NK-92 (cell line): ENCODE data around the gene ATP1B3.
"Not testable (repeated sequence)": the region's sequence is repeated elsewhere in the genome, so short reads cannot be mapped to it uniquely, and the experiment has no call there.

ENCODE experiments used
- DNase-seq: peaks from one replicate; lab custom pipeline; 2025; ENCODE audit not compliant: unreplicated experiment; lab: John Stamatoyannopoulos, UW

Gene ATP1B3

DNA sequence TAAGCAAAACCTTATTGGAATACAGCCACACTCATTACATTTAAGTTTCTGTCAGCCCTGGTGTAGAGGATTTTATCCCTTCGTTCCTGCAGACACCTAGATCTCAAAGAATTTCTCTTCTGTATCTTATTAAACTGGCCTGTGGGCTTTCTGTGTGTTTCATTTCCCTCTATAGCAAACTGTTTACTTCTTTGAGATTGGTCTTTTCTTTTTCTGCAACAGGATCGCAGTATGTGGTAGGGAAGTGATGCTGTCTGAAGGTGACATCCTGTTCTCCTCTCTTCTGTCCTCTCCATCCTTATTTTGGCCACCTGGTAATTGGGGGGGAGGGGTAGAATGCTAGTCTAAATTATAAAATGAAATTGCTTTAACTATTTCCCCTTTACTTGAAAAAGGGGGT is 25.5 kb downstream of the ATP1B3 start:
- DNase-seq, result no peak

DNA sequence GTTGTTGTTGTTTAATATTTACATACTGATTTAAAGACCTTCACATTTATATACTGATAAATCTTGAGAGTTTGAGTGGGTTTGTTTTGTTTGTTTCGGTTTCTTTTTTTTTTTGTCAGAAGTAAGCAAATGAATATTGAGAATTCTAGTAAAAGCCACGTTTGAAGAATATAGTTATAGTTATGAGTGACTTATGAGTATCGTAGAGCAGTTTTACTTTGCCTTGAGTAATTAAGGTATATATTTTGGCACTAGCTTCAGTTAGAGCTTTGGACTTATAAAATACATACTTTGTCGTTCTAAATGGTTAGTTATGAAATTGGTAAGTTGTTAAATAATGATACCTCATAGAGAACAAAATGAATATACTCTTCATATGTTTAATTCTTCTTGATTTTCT is 27.8 kb downstream of the ATP1B3 start:
- DNase-seq, result no peak

- DNase-seq, result no peak
Observed at GRCh38 chr3:141905129-141905528, 28.7 kb downstream of the ATP1B3 start.

GRCh38 chr3:141909408-141909807 is 33.0 kb downstream of the ATP1B3 start:
- no peak for DNase-seq

DNA sequence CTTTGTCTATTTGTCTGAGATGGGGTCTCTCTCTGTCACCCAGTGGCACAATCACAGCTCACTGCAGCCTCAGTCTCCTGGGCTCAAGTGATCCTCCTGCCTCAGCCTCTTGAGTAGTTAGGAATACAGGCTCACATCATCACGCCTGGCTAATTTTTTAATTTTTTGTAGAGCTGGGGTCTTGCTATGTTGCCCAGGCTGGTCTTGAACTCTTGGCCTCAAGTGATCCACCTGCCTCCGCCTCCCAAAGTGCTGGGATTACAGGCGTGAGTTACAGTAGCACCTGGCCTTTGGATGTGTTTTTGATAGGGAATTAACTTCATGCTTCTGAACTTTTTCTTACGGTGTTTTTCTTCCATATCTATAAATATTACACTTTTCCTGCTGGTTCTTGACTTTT is 33.5 kb downstream of the ATP1B3 start:
- DNase-seq, result not testable (repeated sequence)

DNA sequence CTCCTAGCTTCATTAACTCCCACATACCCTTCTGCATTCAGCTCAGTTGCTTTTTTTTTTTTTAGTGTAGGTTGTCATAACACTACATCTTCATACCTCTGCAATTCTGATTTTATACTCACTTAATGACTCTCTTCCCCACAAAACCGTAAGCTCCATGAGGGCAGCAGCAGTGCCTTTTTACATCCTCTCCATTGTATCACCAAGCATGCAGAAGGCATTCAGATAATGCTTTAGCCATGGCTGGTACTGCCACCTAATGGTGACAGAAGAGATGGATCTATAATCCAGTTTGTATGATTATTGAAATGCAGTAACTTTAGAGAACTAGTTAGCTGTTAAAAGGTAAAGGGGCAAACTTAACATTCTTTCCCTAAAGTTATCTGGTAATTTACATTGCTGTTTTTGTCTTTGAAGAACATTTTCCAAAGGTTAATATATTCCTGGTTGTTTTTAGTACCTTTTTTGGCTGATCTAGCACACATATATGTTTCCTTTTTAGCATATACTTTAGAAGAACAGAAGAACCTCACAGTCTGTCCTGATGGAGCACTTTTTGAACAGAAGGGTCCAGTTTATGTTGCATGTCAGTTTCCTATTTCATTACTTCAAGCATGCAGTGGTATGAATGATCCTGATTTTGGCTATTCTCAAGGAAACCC is 36.8 kb downstream of the ATP1B3 start:
- DNase-seq, result no peak

DNA sequence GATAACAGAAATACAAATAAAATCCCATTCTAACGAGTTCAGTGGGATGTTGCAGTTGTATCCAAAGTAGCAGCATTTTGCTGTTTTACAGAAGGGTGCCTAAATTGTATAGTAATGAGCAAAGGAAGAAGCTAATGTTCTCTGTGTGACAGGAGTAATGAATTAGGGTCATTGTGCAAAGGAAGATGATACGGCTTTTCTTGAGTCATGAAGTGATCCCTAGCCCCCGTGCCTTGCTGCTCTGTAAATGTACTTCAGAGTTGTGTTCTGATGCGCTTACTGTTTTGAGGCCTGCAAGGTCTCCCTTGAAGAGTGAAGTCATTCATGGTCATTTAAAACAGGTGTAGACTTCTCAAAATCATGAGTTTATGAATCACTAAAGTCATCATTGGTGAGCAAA is 37.9 kb downstream of the ATP1B3 start:
- DNase-seq, result no peak

DNA sequence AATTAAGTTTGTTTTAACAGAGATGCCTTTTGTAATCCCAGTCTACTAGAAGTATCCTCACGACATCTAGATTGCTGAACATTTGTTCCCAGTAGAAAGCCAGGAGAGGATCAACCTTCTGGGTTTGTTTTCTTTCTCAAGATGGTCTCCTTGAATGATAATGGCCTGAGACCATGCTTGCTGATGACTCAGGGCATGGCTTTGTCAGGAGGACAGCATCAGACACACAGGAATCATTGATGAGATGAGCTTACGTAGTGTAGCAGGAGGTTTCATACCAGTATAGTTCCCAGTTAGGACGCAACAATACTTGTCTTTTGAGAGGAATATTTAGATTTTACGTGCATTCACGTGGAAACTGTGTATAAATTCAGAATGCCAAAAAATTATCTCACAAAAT is 38.6 kb downstream of the ATP1B3 start:
- DNase-seq, result no peak

DNA sequence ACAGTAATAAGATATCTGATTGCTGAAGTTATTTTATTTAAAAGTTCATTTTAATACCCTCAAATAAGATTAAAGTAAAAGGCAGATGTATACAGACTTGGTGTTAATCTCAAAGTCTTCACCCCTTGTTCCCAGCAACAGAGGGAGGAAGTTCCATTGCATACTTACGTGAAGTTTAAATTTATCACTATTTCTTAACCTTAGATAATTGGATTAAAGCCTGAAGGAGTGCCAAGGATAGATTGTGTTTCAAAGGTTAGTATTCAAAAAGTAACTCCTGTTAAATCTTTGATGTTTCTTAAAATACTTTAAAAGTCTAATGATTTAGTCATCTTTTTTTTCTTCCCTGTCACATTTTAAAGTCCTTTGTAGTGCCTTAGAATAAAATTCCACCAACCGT is 39.3 kb downstream of the ATP1B3 start:
- DNase-seq, result no peak

DNA sequence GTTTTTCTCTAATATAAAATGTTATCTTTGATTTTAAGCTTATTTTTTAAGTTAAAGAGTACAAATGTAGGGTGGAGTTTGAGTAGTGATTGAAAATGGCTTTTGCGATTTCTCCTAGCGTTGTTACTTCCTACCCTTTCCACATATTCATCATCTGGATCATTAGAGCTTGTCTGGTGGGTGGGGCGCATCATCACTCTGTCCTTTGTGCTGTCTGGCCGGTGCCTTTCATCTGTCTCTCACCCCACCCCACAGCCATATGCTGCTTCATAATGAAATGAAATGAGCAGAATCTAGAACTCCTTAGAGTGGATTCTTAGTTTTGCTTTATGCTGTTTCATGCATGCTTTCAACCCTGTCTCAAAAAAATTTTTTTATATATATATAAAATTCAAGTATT is 44.3 kb downstream of the ATP1B3 start:
- no peak for DNase-seq

DNA sequence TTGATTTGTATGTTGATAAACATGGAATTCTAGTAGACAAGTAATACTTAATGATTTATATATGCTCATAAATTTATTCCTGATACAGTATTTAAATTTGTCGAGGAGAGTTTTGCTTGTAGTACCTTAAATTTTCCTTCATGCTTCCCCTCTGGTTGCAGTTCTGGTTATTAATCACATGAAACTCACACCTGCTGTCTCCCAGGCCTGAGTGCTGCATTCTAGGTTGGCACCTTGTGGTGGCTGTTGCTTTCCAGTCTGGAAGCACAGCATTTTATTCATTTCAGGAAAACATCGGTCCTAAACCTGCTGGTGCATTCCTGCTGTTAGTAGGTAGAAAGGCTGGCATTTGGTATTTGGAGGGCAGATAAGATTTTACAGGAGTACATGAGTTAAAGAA is 44.9 kb downstream of the ATP1B3 start:
- DNase-seq, result no peak

GRCh38 chr3:141925677-141926076 is 49.2 kb downstream of the ATP1B3 start:
- not testable (repeated sequence) for DNase-seq

GRCh38 chr3:141926929-141927328 is 50.5 kb downstream of the ATP1B3 start:
- DNase-seq, result no peak

DNA sequence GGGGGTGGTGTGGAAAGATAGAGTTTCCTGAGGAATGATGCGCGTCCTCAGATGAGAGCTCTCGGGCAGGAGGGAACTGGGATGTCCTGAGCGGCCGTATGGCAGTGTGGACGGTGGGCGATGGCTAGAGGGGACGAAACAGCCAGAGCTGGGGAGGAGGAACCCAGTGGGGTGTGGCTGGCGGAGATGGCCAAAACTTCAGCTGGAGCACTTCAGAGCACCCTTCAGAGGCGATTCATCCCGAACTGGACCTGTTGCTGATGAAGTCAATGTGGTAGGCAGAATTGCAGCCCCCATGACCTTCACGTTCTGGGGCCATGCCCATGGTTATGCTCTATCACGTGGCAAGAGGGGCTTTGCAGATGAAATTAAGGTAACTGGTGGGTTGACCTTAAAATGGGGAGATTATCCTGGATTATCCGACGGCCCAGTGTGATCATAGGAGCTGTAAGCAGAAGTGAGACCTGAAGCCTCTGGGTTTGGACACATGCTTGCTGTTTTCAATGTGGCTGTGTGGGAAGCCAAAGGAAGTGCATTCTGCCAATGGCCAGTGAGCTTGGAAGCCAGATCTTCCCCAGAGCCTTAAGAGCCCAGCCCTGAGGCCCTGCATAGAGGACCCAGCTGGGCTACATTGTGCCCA is 52.3 kb downstream of the ATP1B3 start:
- no peak for DNase-seq

DNA sequence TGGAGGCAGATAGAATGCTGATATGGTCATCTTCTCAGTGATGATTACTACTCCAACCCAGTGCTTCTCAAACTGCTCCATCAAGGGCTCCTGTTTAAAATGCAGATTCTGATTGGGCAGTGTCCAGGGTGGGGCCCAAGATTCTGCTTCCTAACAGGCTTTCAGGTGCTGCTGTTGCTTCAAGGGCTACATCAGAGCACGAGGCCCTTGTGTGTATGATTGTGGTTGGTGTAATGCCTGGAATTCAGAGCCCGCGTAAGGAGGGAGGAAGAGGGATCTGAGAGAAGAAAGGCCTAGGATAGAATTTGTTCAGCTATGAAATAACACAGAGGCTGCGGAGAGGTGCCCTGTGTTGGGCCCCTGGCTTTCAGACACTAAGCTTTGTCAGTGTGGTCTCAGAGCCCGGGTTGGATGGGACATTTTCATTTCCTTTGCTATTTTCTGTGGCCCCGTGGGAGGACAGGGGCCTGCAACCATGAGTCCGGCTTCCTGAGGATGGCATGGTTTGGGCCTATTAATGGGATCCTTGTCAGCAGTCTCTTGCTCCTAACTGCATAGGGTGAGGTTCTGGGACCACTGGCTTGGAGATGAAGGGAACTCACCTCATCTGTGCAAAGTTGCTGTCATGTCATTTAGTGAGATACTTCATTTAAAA is 53.0 kb downstream of the ATP1B3 start:
- DNase-seq, result no peak

DNA sequence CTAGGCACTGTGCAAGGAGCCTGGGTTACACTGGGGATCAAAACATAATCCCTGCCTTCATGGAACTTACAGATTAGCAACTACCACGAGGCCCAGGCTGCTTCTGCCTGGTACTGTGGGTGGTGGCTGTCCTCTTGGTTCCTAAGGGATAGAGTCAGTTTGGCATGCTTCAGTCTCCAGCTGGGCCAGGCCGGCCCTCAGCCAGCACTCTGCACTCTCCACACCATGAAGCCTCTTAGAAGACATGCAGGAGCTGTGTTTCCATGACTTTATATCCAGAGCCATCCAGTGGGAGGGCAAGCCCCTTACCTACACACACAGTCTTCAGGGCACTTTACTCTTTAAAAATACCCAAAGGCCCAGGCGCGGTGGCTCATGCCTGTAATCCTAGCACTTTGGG is 54.4 kb downstream of the ATP1B3 start:
- no peak for DNase-seq

GRCh38 chr3:141933421-141934300 is 57.2 kb downstream of the ATP1B3 start:
- no peak for DNase-seq

DNA sequence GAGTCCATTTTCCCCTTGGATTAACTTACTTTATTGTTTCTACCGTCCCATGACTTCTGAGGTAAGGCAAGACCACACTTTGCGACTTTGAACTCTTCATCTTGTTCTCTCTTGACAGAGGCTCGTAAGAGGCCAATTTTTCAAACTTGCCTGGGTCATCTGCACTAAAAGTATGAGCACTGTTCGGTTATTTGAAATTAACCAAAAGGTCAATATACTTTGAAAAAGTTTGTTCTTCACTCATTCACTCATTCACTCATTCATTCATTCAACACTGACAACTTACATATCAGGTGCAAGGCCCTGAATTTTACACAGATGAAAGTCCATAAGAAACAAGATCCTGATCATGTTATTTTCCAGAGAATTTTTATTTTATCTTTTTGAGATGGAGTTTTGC is 57.9 kb downstream of the ATP1B3 start:
- no peak for DNase-seq

- DNase-seq, result no peak
Observed at GRCh38 chr3:141938011-141938500, 61.6 kb downstream of the ATP1B3 start.

GRCh38 chr3:141939759-141940158 is 63.3 kb downstream of the ATP1B3 start:
- no peak for DNase-seq

DNA sequence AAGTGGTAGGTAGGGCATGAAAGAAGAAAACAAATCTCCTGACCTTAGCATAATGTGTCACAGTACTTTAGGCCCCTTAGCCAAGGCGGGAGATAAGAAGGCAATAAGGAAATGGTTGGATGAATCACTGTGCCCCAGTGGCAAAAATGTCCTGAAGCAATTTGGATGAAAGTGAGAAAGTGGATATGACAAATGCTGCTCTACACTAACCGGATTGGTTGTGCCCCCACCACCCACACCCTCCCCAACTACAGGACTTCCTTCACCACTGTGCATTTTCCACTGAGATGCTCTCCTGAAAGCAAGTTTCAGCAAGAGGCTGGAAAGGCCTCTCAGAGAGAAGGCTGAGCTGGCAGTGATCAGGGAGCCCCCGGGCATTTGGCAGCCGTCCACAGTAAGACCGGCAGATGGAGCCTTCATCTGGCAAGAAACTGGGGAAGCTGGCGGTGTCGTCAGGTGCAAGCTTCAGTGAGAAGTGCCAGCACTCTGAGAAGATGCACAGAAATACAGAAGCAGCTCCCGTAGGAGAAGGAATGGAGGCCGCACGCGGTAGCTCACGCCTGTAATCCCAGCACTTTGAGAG is 63.8 kb downstream of the ATP1B3 start:
- no peak for DNase-seq
